VCaP (cell line): Measurements from ENCODE around the gene ONECUT2.

ENCODE experiments used
- H3K27ac ChIP-seq: fragments of 450-650 bp; 2 replicates; pipeline ENCODE4 v1.5.1; 2017
- TF ChIP-seq, protein P1 (sequence below): fragments of 450-650 bp; conservative IDR thresholded peaks from 2 replicates; pipeline ENCODE4 v1.5.1; 2017; ENCODE audit warnings: mild to moderate bottlenecking, moderate library complexity

Gene ONECUT2

DNA sequence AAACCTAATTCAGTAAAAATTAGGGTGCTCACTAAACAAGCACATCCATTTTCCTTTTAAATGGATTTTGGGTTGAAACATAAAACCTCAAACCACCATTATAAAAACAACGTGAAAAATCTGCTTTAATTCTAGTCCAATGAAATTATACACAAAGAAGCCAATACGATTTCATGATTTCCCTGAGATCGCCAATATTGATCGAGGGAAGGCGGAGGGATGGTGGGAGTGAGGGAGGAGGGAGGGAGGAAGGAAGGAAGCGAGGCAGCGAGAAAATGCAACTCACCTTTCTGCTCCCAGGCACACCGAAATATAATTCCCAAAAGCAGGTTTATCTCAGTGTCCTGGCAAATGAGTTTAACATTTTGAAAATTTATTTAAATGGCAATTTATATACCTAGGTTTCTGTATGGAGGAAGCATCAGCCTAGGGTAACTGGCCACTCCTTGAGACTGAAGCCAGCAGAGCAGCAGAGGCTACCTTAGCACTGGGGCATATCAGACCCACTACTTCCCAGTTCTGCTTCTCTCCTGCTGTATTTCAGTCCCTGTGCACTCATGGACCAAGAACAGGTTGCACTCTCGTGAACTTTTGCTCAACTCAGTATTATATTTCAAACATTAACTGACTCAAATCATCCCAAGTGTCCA, 2.3 kb upstream of the ONECUT2 start:
- H3K27ac ChIP-seq = peak overlapping the region; percentile 83
- TF ChIP-seq, protein P1, sequence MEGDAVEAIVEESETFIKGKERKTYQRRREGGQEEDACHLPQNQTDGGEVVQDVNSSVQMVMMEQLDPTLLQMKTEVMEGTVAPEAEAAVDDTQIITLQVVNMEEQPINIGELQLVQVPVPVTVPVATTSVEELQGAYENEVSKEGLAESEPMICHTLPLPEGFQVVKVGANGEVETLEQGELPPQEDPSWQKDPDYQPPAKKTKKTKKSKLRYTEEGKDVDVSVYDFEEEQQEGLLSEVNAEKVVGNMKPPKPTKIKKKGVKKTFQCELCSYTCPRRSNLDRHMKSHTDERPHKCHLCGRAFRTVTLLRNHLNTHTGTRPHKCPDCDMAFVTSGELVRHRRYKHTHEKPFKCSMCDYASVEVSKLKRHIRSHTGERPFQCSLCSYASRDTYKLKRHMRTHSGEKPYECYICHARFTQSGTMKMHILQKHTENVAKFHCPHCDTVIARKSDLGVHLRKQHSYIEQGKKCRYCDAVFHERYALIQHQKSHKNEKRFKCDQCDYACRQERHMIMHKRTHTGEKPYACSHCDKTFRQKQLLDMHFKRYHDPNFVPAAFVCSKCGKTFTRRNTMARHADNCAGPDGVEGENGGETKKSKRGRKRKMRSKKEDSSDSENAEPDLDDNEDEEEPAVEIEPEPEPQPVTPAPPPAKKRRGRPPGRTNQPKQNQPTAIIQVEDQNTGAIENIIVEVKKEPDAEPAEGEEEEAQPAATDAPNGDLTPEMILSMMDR = no peak

GRCh38 chr18:57433482-57433881, 1.7 kb upstream of the ONECUT2 start:
- TF ChIP-seq, protein P1 = no peak
- H3K27ac ChIP-seq = peak overlapping the region; percentile 83

- TF ChIP-seq, protein P1 = no peak
- peak overlapping the region; percentile 83 for H3K27ac ChIP-seq
Observed at GRCh38 chr18:57433934-57434535, 1.1 kb upstream of the ONECUT2 start.

DNA sequence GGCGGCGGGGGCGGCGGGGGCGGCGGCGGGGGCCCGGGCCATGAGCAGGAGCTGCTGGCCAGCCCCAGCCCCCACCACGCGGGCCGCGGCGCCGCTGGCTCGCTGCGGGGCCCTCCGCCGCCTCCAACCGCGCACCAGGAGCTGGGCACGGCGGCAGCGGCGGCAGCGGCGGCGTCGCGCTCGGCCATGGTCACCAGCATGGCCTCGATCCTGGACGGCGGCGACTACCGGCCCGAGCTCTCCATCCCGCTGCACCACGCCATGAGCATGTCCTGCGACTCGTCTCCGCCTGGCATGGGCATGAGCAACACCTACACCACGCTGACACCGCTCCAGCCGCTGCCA, 644 bp downstream of the ONECUT2 start:
- TF ChIP-seq, protein P1 = no peak
- peak overlapping the region; percentile 83 for H3K27ac ChIP-seq

- TF ChIP-seq, protein P1 = no peak
Observed at GRCh38 chr18:57436191-57436964, 1.2 kb downstream of the ONECUT2 start.

GRCh38 chr18:57436965-57437333, 1.8 kb downstream of the ONECUT2 start:
- TF ChIP-seq, protein P1 = no peak
- peak overlapping the region; percentile 83 for H3K27ac ChIP-seq

More at GRCh38 chr18:57436191-57436964, 1.2 kb downstream of the ONECUT2 start:
- H3K27ac ChIP-seq = peak overlapping the region; percentile 83

- H3K27ac ChIP-seq = peak overlapping the region; percentile 83
- TF ChIP-seq, protein P1 = no peak
Observed at GRCh38 chr18:57437402-57437765, 2.2 kb downstream of the ONECUT2 start.
